GM12801 (cell line): ENCODE data around the gene NLGN4Y.

Experiments
- CTCF ChIP-seq: IDR thresholded peaks from one replicate; pipeline ENCODE4 v1.5.1; 2011; ENCODE audit warnings: control low read depth; ENCODE audit not compliant: insufficient read length; ENCODE audit errors: extremely low read depth

Gene NLGN4Y

GRCh38 chrY:14525315-14525714, 986 bp downstream of the NLGN4Y start:
- TF ChIP-seq CTCF, result no peak

DNA sequence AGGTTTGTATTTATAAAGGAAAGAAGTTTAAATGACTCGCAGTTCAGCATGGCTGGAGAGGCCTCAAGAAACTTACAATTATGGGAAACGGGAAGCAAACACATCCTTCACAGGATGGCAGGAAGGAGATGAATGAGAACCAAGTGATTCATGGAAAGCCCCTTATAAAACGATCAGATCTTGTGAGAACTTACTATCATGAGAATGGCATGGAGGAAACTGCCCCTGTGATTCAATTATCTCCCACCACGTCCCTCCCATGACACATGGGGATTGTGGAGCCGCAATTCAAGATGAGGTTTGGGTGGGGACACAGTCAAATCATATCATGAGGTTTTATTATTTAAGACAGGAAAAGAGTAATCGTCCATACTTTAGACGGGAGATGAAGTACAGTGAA, 4.0 kb downstream of the NLGN4Y start:
- no peak for TF ChIP-seq CTCF

- no peak for TF ChIP-seq CTCF
Measured at GRCh38 chrY:14536703-14537102, 12.4 kb downstream of the NLGN4Y start.

DNA sequence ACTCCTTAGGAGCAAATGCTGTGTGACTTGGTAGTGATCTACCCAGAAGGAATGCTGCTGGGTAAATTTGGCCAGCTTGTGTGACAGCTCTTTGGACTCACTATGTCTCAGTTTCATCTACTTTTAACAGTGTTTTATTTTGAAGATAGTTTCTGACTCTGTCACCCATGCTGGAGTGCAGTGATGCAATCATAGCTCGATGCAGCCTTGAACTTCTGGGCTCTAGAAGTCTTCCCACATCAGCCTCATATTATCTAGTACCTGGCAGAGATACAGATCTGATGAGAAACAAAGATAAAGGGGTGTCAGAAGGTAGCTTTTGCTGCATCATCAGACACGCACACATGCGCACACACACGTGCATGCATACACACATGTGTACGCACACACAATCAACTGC, 19.2 kb downstream of the NLGN4Y start:
- no peak for TF ChIP-seq CTCF

GRCh38 chrY:14581294-14581693, 57.0 kb downstream of the NLGN4Y start:
- TF ChIP-seq CTCF, result no peak

DNA sequence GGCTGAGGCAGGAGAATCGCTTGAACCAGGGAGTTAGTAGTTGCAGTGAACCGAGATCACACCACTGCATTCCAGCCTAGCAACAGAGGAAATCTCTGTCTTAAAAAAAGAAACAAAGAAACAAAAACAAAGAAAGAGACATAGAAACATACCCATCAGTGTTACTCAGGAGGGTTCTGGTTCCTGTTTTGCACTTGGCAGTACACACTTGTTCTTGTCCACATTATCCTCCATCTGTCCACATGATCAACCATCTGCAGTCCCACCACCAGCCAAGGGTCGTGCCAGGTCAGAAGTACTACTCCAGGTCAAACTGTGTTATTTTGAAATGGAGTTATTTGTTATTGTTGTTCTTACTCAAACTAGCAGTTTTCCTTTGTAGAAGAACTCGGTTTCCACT, 62.4 kb downstream of the NLGN4Y start:
- no peak for TF ChIP-seq CTCF

DNA sequence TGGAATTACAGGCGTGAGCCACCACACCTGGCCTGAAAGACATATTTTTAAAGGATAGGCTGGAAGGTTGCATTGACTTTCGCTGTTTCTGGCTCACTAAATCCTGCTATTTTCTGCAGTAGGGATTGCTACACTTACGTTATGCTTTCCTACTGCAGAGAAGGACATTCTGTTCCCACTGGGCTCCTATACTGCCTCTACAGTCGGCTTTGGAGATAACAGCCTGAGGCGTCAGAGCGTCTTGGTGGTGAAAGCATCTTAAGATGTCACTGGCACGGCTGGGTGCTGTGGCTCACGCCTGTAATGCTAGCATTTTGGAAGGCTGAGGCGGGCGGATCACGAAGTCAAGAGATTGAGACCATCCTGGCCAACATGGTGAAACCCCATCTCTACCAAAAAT, 77.0 kb downstream of the NLGN4Y start:
- no peak for TF ChIP-seq CTCF

GRCh38 chrY:14617625-14618024, 93.3 kb downstream of the NLGN4Y start:
- no peak for TF ChIP-seq CTCF
